NCI-H128 (cell line): Measurements from ENCODE around the gene RPL31.

Experiments
- DNase-seq: peaks from one replicate; lab custom pipeline; 2025; ENCODE audit not compliant: unreplicated experiment; lab: John Stamatoyannopoulos, UW

The RPL31 gene

GRCh38 chr2:100992262-100992661 lies 9.8 kb upstream of the RPL31 start:
- no peak for DNase-seq

- DNase-seq, result no peak
Measured at GRCh38 chr2:100993294-100993693, 8.8 kb upstream of the RPL31 start.

GRCh38 chr2:100995309-100996075 lies 6.6 kb upstream of the RPL31 start:
- DNase-seq, result no peak

- DNase-seq, result no peak
Measured at GRCh38 chr2:100997509-100998234, 4.4 kb upstream of the RPL31 start.

GRCh38 chr2:100998235-100998573 lies 3.9 kb upstream of the RPL31 start:
- no peak for DNase-seq

GRCh38 chr2:100999995-101000394 lies 2.1 kb upstream of the RPL31 start:
- no peak for DNase-seq

- DNase-seq, result no peak
Measured at GRCh38 chr2:101002562-101003277, 631 bp downstream of the RPL31 start.

GRCh38 chr2:101003278-101003775 lies 1.2 kb downstream of the RPL31 start:
- no peak for DNase-seq

- no peak for DNase-seq
Measured at GRCh38 chr2:101004620-101005325, 2.7 kb downstream of the RPL31 start.

- no peak for DNase-seq
Measured at GRCh38 chr2:101006065-101006715, 4.1 kb downstream of the RPL31 start.

- no peak for DNase-seq
Measured at GRCh38 chr2:101007415-101008345, 5.6 kb downstream of the RPL31 start.

- DNase-seq, result no peak
Measured at GRCh38 chr2:101011152-101011551, 9.1 kb downstream of the RPL31 start.

GRCh38 chr2:101012054-101012705 lies 10.1 kb downstream of the RPL31 start:
- no peak for DNase-seq

- peak; percentile 28 for DNase-seq
Measured at GRCh38 chr2:101012706-101013181, 10.7 kb downstream of the RPL31 start.

GRCh38 chr2:101014264-101014857 lies 12.3 kb downstream of the RPL31 start:
- no peak for DNase-seq

GRCh38 chr2:101017371-101017770 lies 15.3 kb downstream of the RPL31 start:
- DNase-seq, result no peak

- DNase-seq, result no peak
Measured at GRCh38 chr2:101018934-101019333, 16.8 kb downstream of the RPL31 start.

GRCh38 chr2:101022221-101022620 lies 20.1 kb downstream of the RPL31 start:
- DNase-seq, result no peak
